GM21576 (cell line): ENCODE results near the gene CALY.
A peak's percentile ranks its signal among the peaks of the same experiment; 100 is the strongest.
"Not testable (repeated sequence)": the region's sequence is repeated elsewhere in the genome, so short reads cannot be mapped to it uniquely, and the experiment has no call there.

Experiments
- ATAC-seq: cut with Tn5 transposase; IDR thresholded peaks from one replicate; pipeline ENCODE4 v1.9.1; 2021; ENCODE audit warnings: mild to moderate bottlenecking, moderate library complexity; ENCODE audit not compliant: unreplicated experiment

The CALY gene, protein sequence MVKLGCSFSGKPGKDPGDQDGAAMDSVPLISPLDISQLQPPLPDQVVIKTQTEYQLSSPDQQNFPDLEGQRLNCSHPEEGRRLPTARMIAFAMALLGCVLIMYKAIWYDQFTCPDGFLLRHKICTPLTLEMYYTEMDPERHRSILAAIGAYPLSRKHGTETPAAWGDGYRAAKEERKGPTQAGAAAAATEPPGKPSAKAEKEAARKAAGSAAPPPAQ

DNA sequence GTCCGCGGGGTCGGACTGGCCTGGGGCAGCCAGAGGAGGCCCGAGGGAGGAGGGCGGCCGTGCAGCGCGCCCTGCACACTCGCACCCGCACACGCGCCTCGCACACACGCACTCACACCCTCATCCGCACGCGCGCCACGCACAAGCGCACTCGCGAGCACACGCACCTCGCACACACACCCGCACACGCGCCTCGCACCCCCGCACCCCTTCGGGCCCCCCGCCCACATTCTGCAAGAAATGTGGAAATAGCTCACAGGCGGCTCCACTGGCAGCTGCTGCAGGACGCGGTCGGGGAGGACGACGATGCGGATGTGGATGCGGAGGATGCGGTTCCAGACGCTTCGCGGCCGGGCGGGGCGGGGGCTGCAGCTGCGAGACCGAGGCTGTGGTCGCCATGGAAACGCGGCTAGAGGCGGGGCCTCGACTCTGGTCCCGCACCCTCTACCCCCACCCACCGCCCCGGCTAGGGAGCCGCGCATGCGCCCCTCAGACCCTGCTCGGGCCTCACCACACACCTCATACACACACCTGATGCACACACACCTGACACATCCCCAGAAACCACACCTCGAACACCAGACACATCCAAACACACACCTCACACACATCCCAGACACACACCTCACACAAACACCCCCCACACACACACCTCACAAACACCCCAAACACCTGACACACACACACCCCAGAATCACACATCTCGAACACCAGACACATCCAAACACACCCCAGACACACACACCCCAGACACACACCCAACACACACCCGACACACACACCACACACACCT is at the start of gene CALY:
Gene CALY (minus strand): TSS at position 320 of the 793 bp plus-strand sequence. CDS start 7,907 bp downstream, outside the sequence.
- no peak for ATAC-seq

DNA sequence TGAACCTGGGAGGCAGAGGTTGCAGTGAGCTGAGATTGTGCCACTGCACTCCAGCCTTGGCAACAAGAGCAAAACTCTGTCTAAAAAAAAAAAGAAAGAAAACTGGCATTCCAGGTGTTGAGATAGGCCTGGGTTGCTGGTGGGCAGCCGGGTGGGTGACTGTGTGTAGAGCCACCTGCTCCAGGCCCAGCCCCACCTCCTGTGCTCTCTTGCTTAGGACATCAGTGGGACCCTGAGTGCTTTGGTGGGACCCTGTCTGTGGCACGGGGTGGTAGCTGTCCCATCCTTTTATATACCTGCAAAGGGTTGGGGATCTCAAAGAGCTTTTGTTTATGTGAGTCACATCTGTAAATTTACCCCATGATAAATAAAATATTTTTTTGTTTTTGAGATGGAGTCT is 48.5 kb upstream of the CALY start:
- no peak for ATAC-seq

DNA sequence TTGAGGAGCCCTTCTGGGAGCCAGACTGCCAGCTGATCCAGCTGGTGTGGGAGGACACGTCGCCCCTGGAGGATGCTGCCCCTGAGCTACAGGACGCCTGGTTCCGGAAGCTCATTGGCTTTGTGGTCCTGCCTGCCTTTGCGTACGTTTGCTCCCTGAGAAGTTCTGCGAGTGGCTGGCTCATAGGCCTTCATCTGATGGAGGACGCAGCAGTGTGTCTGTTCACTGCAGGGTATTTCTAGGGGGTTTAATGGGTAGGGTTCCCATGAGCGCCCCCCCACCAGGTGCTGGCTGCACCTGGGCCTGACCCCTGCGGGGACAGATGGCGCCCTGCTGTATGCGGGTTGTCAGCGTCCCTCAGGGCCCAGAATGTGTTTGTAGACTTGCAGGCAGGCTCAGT is 47.4 kb upstream of the CALY start:
- ATAC-seq, result no peak

DNA sequence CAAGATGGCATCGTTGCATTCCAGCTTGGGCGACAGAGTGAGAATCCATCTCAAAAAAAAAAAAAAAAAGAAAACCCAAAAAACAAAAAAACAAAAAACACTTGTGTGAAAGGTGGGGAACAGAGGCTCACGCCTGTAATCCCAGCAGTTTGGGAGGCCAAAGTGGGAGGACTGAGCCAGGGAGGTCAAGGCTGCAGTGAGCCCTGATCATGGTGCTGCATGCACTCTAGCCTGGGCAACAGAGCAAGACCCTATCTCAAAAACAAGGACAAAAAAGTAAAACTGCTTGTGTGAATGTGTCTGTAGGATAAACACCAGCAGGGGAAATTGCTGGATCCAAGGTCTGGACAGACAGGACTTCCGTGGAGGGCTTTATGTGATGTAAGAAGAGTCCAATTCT is 46.9 kb upstream of the CALY start:
- ATAC-seq, result no peak

DNA sequence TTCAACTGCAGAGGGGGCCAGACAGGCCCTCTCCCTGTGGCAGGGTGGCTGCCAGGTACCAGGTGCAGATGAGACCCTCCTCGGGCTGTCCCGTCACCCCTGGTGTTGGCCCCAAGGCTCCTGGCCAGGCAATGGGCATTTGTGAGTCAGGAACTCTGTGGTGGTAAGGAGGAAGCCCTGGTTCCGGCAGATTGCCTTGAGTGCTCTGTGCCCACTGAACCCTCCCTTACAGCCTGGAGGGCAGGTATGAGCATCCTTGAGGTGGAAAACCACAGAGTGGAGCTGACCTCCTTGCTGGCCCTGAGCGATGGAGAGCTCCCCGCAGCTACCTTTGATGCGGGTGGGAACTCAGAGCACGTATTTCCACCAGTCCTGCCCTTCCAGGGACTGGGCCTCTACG is 44.3 kb upstream of the CALY start:
- no peak for ATAC-seq

DNA sequence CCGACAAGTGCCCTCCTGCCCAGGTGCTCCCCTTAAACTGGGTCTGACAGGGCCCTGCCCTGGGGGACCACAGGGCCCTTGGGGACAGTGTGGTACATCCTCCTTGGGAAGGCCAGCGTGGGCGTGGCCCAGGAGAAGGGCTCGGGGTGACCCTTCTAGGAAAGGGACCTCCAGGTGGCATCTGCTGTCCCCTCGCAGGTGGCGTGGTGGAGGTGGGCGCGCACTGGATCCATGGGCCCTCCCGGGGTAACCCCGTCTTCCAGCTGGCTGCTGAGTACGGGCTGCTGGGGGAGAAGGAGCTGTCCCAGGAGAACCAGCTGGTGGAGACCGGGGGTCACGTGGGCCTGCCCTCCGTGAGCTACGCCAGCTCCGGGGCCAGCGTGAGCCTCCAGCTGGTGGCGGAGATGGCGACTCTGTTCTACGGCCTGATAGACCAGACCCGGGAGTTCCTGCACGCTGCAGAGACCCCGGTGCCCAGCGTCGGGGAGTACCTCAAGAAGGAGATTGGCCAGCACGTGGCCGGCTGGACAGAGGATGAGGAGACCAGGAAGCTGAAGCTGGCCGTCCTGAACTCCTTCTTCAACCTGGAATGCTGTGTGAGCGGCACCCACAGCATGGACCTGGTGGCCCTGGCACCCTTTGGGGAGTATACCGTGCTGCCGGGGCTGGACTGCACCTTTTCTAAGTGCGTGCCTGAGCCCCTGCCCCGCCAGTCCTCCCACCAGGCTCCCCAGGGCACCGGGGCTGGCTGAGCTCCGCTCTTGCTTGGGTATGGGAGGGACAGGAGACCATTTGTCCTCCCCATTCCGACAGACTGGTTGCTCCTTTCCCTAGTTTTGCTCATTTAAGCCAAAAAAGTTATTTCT is 43.3 kb upstream of the CALY start:
- no peak for ATAC-seq

DNA sequence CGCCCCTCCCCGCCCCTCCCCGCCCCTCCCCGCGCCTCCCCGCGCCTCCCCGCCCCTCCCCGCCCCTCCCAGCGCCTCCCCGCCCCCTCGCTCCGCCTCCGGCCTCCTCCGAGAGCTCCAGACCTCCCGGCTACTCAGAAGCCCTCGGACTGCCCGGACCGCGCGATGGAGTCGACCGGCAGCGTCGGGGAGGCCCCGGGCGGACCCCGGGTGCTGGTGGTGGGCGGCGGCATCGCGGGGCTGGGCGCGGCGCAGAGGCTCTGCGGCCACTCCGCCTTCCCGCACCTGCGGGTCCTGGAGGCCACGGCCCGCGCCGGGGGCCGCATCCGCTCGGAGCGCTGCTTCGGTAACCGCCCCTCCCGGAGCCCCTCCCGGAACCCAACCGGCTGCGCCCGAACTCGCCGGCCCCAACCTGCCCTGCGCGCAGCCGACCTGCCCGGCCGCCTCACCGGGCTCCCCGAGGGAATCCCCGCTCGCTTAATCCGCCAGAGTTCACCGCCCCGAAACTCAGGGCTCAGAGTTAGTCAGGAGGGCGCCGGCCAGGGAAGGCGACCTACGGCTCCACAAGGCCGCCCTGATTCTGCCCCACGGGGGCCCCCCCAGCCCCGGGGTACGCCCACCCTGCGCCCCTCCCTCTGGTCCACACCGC is 42.6 kb upstream of the CALY start, which contains the start of gene PAOX:
Gene PAOX (plus strand): TSS at position 111 of the 649 bp plus-strand sequence. CDS start 55 bp downstream, at position 166.
- ATAC-seq, result peak; percentile 48

DNA sequence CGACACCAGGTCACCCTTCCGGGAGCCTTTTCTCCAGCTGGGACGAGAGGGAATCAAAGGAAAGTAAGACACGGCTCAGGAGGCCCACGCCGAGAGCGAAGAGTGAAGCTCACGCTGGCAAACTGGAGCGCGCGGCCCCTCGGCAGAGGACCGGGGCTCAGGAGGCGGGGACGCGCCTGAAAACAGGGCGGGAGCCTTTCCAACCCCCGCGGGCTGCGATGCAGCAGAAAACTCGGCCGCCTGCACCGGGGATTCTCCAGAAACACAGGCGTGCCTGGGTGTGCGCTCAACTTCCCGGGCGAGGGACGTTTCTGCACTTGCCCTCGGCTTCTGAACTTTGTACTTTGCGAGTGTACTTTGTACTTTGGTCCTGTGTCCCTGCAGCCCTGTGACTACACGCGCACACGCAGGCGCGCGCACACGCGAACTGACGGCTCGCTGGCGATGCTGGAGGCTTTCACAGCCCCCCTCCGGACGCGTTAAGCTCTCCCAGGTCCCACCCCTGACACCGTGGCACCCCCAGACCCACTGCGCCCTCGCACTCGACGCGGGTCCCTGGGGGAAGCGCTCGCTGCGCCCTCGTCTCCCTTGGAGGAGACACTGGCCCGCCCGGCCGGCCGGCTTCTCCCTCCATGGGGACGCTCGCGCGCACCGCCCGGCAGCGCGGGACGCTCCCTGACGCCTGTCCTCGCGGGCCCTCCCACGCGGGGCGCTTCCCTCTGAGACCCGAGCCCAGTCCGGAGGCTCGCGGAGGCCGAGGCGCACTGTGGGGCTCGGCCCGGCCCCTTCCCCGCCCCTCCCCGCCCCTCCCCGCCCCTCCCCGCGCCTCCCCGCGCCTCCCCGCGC is 41.8 kb upstream of the CALY start:
- peak; percentile 41 for ATAC-seq

DNA sequence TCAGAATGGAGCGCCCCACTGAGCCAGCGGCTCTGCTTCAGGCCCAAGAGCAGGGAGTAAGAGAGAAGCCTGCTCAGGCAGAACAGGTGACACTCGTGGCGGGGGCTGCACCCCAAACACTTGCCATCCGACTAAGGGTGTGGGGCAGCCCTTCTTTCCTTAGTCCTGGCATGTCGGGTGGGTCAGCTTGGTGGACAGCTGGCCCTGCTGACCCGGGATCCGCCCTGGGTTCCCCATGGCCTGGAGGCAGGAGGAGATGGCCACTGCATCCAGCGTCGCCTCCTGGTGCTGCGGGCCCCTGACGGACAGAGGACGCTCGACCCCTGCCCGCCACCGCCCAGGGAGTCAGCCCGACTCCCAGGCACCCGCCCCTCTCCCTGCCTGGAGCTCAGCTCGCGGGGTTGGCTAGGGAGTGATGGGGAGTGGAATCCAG is 41.1 kb upstream of the CALY start:
- no peak for ATAC-seq

DNA sequence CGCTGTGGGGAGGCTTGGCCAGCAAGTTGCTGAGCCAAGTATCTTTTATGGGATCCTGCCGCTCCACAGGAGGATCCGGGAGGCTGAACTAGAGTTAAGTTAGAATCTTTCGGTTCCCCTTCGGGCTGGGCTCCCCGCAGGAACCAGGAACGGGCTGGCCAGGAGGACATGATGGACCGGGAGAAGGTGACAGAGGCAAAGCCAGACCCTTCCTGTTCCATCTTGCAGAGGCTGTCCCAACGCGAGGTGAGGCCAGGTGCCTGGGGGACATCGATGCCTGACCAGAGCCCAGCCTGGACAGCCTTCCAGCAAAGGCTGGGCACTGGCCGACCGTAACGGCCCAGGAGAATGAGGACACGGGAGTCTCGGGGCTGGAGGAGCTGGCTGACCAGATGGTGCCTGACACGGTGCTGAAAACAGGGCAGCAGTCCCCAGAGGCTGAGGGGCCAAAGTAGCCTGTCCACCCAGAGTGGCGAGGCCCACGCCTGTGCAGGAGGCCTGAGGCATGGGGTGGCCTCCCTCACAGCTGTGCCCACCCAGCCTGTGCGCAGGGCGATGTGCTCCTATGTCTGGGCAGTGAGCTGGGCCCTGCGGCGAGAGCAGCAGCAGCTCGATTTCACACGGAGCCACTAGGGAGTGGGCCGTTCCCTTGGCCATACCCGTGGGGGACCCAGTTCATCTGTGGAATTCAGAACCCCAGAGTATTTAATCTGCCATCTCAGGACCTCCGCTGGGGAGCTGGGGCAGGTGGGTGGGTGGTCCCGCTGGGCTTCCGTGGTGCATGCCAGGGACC is 40.5 kb upstream of the CALY start:
- no peak for ATAC-seq

DNA sequence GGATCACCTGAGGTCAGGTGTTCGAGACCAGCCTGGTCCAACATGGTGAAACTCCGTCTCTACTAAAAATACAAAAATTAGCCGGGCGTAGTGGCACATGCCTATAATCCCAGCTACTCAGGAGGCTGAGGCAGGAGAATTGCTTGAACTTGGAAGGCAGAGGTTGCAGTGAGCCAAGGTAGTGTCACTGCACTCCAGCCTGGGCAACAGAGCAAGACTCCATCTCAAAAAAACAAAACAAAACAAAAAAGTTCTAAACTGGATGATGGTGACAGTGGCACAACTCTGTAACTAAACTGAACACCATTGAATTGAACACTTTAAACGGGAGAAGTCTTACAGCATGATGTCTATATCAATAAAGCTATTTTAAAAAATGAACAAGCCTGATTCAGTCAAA is 39.5 kb upstream of the CALY start:
- not testable (repeated sequence) for ATAC-seq

DNA sequence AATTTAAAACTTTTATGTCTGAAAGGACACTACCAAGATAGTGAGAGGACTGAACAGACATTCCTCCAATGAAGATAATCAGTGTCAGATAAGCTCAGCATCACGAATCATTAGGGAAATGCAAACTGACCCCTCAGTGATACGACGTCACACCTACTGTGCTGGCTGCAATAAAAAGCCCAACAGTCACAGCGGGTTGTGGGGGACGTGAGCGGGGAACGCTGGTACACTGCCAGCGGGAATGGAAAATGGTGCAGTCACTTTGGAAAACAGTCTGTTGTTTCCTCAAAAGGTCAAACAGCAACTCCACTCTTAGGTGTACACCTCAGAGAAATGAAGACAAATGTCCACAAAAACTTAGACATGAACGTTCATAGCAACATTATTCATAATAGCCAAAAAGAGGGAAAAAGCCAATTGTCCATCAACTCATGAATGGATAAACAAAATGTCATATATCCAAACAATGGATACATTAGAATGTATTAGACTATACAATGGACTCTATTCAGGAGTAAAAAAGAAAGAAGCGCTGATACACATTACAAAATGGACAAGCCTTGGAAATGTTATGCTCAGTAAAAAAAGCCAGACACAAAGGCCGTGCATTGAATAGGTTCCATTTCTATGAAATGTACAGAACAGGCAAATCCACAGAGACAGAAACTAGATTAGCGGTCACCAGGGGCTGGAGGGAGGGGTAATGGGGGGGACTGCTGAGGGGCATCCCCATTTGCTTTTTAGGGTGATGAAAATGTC is 38.8 kb upstream of the CALY start:
- no peak for ATAC-seq

DNA sequence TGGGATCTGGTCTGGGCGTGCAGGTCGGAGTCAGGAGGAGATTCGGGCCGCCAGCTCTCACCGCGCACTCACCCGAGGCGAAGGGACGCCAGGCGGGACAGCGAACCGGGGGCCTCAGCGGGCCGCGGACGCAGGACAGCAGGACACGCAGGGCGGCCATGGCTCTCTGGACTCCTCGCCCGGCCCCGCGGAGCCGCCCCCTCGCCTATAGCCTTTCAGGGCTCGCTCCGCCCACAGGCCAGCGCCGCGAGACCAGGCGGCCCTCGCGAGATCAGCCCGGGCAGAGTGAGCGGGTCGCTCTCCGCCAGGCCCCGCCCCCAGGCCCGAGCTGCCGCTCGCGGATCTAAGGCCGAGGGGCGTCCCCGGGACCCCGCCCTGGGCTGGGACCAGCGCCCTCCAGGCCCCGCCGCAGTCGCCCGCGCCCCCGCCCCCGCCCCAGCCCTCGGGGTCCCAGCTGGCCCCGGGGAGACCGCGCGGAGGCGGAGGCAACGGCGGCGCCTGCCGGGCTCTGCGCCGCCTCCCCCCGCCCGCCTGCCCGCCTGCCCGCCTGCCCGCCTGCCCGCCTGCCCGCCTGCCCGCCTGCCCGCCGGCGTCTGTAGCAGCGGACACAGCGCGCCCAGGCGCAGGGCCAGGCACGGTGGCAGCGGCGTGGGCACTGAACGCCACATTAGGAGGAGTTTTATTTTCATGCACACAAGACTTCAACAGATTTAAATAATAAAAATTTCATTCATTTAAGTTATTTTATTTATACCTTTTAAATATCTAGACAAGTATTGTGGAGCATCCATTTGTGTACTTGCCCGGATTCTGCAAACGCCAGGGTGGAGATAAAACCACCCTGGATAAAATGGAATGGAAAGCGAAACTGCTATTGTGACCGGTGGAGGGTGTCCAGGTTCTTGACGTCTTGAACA is 36.7 kb upstream of the CALY start, which contains the start of gene ECHS1:
Gene ECHS1 (minus strand): TSS at position 181 of the 917 bp plus-strand sequence. CDS start 21 bp downstream, at position 160.
- peak; percentile 97 for ATAC-seq

DNA sequence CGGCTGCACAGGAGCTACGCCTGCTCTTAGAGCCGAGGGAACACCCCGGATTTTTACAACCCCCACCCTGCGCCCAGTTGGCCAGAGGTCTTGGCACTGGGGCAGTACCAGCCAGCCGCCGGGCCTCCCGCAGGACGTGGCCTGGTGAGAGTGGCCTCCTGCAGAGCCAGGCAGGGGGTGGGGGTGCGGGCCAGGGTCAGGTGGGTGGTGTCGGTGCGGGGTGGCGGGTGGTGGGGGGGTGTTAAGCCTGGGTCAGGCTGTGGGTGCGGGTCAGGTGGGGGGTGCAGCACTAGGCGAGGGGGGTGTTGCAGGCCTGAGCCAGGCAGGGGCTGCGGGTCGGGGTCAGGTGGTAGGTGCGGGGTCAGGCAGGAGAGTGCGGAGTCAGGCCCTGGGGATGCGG is 35.8 kb upstream of the CALY start:
- no peak for ATAC-seq

DNA sequence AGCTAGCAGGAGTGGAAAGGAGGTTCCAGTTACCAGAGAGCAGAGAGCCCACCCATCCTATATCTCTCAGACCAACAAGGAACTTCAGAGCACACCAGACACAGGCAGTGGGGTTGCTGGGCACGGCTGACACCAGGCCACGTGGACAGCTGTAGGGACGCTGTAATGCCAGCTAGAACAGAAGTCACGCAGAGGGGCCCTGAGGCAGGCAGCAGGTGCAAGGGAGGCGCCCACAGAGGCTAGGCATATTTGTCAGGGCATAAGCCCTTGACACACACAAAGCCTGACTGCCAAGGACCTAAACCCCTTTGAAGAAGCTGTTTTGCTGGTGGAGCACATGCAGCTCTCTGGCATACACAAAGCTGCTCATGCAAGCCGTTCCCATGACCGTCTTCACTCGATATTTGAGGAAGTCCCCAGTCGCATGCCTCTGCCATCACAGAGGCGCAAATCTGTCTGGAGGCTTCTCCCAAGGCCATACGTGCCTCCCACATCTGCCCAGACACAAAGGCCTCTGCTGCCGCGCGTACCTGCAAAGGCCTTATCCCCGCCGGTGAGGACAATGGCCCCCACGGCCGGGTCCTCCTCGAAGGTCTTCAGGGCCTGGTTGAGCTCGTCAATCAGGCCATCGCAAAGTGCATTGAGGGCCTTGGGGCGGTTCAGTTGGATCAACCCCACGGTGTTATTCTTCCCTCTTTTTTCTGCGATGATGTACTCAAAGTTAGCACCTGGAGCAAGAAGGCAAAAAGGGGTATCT is 33.5 kb upstream of the CALY start:
- ATAC-seq, result no peak

DNA sequence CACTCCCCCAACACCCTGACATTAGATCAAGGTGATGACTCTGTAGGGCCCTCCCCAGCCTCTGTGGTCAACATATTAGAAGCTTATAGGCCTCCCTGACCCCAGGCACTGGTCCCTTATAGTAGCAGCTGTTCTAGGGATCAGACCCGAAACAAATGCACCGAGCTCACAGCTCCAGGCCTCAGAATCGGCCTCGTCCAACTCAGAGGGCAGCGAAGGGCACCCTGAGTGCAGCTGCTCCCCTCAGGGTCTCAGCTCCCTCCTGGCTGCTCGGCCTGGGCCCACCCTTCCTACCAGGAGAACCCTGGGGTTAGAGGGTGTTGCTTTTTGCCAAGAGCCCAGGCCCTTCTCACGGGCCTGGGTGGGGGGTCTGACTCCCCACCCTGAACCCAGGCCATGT is 31.5 kb upstream of the CALY start:
- ATAC-seq, result no peak

DNA sequence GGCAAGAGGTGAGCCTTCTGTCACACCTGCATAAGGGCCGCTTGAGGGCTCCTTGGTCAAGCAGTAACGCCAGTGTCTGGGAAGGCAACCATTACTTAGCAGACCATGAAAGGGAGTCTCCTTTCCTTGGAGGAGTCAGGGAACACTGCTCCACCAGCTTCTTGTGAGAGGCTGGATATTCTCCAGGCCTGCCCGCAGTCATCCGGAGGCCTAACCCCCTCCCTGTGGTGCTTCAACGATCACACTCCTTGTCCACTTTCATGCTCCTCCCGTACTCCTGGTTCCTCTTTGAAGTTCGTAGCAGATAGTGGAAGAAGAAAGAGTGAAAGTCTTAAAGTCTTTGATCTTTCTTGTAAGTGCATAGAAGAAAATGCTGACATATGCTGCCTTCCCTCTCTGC is 30.8 kb upstream of the CALY start:
- not testable (repeated sequence) for ATAC-seq
